Measurements from ENCODE around the gene ZBTB43. TPM values are rescaled to one million over a fixed set of nuclear protein-coding genes. Genes with fewer than 3 reads are reported as not detected.
A peak's percentile ranks its signal among the peaks of the same experiment; 100 is the strongest.
"Not testable (repeated sequence)": the region's sequence is repeated elsewhere in the genome, so short reads cannot be mapped to it uniquely, and the experiment has no call there.

ZBTB43 gene
- total and polyA plus RNA-seq, 2 donors, result 11.2 to 16.8 TPM

GRCh38 chr9:126781186-126782052, 23.4 kb upstream of the ZBTB43 start:
- DNase-seq (ENCODE audit: extremely low spot score), result peak; percentile 43
- 31% methylated on average over 29 of the region's 29 CpGs for WGBS
- H3K36me3 ChIP-seq (ENCODE audit: insufficient read depth), result no peaks in the 10 kb centered on the region
- no peak overlapping the region for H3K27ac ChIP-seq (ENCODE audit: low read depth)
- H3K4me3 ChIP-seq (ENCODE audit: low read depth, low read length), result no peak overlapping the region
- no peaks in the 10 kb centered on the region for H3K4me1 ChIP-seq (ENCODE audit: insufficient read depth)

- no peak overlapping the region for H3K4me3 ChIP-seq (ENCODE audit: low read depth, low read length)
- no peaks in the 10 kb centered on the region for H3K36me3 ChIP-seq (ENCODE audit: insufficient read depth)
- no peak for DNase-seq (ENCODE audit: extremely low spot score)
- WGBS, result 36% methylated on average over 4 of the region's 4 CpGs
- no peaks in the 10 kb centered on the region for H3K4me1 ChIP-seq (ENCODE audit: insufficient read depth)
- H3K27ac ChIP-seq (ENCODE audit: low read depth), result no peak overlapping the region
Measured at GRCh38 chr9:126782053-126782388, 22.8 kb upstream of the ZBTB43 start.

GRCh38 chr9:126783949-126784348, 20.9 kb upstream of the ZBTB43 start:
- Histone ChIP-seq H3K4me3 (ENCODE audit: low read depth, low read length) (no peak overlapping the region), H3K36me3 (ENCODE audit: insufficient read depth) (no peaks in the 10 kb centered on the region), H3K27ac (ENCODE audit: low read depth) (no peak overlapping the region), H3K4me1 (ENCODE audit: insufficient read depth) (no peaks in the 10 kb centered on the region)
- no peak for DNase-seq (ENCODE audit: extremely low spot score)
- 59% methylated on average over 1 of the region's 1 CpG for WGBS

DNA sequence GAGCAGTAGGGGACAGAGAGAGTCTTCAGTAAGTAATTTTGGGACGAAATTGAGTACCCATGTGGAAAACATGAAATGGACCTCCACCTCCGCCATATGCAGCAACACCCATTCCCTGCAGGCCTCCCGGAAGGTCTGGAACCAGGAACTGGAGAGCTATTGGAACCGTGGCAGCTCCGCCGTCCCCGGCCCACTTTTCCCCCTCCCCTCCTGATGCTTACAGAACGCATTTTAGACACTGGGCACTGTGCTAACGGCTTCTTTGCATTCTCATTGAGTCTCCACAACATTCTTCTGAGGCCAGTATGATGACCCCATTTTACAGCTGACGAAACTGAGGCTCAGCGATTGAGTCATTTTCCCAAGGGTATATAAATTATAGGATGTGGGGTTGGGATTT, 20.4 kb upstream of the ZBTB43 start:
- DNase-seq (ENCODE audit: extremely low spot score), result no peak
- Histone ChIP-seq H3K4me3 (ENCODE audit: low read depth, low read length) (no peak overlapping the region), H3K4me1 (ENCODE audit: insufficient read depth) (no peaks in the 10 kb centered on the region), H3K36me3 (ENCODE audit: insufficient read depth) (no peaks in the 10 kb centered on the region), H3K27ac (ENCODE audit: low read depth) (no peak overlapping the region)
- 94% methylated on average over 11 of the region's 11 CpGs for WGBS

DNA sequence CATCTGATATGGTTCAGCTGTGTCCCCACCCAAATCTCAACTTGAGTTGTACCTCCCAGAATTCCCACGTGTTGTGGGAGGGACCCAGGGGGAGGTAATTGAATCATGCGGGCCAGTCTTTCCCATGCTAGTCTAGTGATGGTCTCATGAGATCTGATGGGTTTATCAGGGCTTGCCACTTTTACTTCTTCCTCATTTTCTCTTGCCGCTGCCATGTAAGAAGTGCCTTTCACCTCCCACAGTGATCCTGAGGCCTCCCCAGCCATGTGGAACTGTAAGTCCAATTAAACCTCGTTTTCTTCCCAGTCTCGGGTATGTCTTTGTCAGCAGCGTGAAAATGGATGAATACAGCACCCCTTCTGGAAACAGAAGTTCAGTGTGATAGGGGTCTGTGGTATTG, 20.0 kb upstream of the ZBTB43 start:
- not testable (repeated sequence) for H3K4me3 ChIP-seq (ENCODE audit: low read depth, low read length); DNase-seq (ENCODE audit: extremely low spot score); H3K4me1 ChIP-seq (ENCODE audit: insufficient read depth); H3K36me3 ChIP-seq (ENCODE audit: insufficient read depth); H3K27ac ChIP-seq (ENCODE audit: low read depth)
- 83% methylated on average over 6 of the region's 6 CpGs for WGBS

GRCh38 chr9:126788046-126788445, 16.8 kb upstream of the ZBTB43 start:
- 8% methylated on average over 2 of the region's 2 CpGs for WGBS
- no peak overlapping the region for H3K27ac ChIP-seq (ENCODE audit: low read depth)

GRCh38 chr9:126788634-126789349, 16.0 kb upstream of the ZBTB43 start:
- Histone ChIP-seq H3K4me1 (ENCODE audit: insufficient read depth) (no peaks in the 10 kb centered on the region), H3K36me3 (ENCODE audit: insufficient read depth) (no peaks in the 10 kb centered on the region), H3K27ac (ENCODE audit: low read depth) (no peak overlapping the region), H3K4me3 (ENCODE audit: low read depth, low read length) (no peak overlapping the region)
- DNase-seq (ENCODE audit: extremely low spot score), result no peak
- 74% methylated on average over 9 of the region's 9 CpGs for WGBS

More at GRCh38 chr9:126788046-126788445, 16.8 kb upstream of the ZBTB43 start:
- no peak for DNase-seq (ENCODE audit: extremely low spot score)
- no peak overlapping the region for H3K4me3 ChIP-seq (ENCODE audit: low read depth, low read length)
- no peaks in the 10 kb centered on the region for H3K36me3 ChIP-seq (ENCODE audit: insufficient read depth)
- H3K4me1 ChIP-seq (ENCODE audit: insufficient read depth), result no peaks in the 10 kb centered on the region

DNA sequence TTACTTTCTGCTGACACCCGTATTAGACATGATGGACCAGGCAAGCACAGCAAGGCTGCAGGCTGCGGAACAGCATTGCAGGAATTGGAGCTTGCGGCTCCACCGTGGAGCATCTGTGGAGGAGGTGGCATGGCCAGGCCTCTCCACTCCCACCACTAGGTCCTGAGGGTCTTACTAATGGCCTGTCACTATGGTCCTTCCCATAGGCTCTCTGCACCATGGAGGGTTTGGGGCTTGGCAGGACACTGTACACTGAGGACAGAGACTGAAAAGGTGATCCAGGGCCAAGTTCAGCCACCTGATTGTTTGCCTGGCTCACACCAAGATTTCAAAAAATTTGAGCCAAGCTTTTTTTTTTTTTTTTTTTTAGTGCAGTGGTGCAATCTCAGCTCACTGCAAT, 14.3 kb upstream of the ZBTB43 start:
- Histone ChIP-seq H3K36me3 (ENCODE audit: insufficient read depth) (no peaks in the 10 kb centered on the region), H3K4me3 (ENCODE audit: low read depth, low read length) (no peak overlapping the region), H3K27ac (ENCODE audit: low read depth) (no peak overlapping the region), H3K4me1 (ENCODE audit: insufficient read depth) (no peaks in the 10 kb centered on the region)
- no peak for DNase-seq (ENCODE audit: extremely low spot score)
- WGBS, result 83% methylated on average over 4 of the region's 4 CpGs

- no peaks in the 10 kb centered on the region for H3K36me3 ChIP-seq (ENCODE audit: insufficient read depth)
- no peak overlapping the region for H3K4me3 ChIP-seq (ENCODE audit: low read depth, low read length)
- WGBS, result 58% methylated on average over 9 of the region's 9 CpGs
- DNase-seq (ENCODE audit: extremely low spot score), result no peak
- H3K4me1 ChIP-seq (ENCODE audit: insufficient read depth), result no peaks in the 10 kb centered on the region
- H3K27ac ChIP-seq (ENCODE audit: low read depth), result no peak overlapping the region
Measured at GRCh38 chr9:126791406-126792230, 13.2 kb upstream of the ZBTB43 start.

GRCh38 chr9:126793686-126794417, 11.0 kb upstream of the ZBTB43 start:
- Histone ChIP-seq H3K4me1 (ENCODE audit: insufficient read depth) (no peaks in the 10 kb centered on the region), H3K27ac (ENCODE audit: low read depth) (no peak overlapping the region), H3K36me3 (ENCODE audit: insufficient read depth) (no peaks in the 10 kb centered on the region), H3K4me3 (ENCODE audit: low read depth, low read length) (no peak overlapping the region)
- 76% methylated on average over 10 of the region's 10 CpGs for WGBS
- DNase-seq (ENCODE audit: extremely low spot score), result no peak

DNA sequence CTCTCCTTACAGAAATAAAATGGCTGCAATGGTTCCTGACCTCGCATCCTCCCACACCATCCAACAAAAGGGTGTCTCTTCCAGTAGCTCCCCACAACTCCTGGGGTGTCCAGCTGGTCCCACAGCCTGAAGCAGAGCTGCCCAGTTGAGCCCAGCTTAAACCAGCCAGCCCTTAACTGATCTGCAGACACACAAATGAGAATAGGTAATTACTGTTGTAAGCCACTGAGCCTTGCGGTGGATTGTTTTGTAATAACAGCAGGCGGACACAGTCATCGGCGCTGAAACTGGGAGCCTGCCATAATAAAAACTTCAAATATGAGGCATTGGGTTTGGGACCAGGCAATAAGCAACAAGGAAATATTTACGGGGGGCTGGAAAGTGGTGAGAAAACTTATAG, 10.4 kb upstream of the ZBTB43 start:
- Histone ChIP-seq H3K27ac (ENCODE audit: low read depth) (no peak overlapping the region), H3K4me3 (ENCODE audit: low read depth, low read length) (no peak overlapping the region), H3K4me1 (ENCODE audit: insufficient read depth) (no peaks in the 10 kb centered on the region), H3K36me3 (ENCODE audit: insufficient read depth) (no peaks in the 10 kb centered on the region)
- no peak for DNase-seq (ENCODE audit: extremely low spot score)
- 74% methylated on average over 6 of the region's 6 CpGs for WGBS

DNA sequence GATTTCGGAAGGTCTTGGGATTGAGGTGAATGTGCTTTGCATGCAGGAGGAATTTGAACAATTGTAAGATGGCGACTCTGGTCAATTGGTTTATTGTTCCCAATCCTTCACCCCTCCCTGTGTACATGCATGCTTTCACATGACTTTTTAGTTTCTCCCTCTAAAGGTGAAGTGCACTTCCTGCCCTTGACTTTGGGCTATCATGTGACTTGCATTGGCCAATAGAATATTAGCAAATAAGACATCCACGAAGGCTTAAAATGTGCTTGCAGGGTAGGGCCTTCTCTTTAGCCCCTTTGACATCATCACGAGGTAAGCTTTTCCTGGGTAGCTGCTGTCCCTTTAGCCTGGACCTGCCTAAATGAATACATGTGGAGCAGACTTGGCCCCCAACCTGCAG, 8.1 kb upstream of the ZBTB43 start:
- H3K36me3 ChIP-seq (ENCODE audit: insufficient read depth), result no peaks in the 10 kb centered on the region
- H3K4me3 ChIP-seq (ENCODE audit: low read depth, low read length), result no peak overlapping the region
- WGBS, result 76% methylated on average over 4 of the region's 4 CpGs
- no peaks in the 10 kb centered on the region for H3K4me1 ChIP-seq (ENCODE audit: insufficient read depth)
- H3K27ac ChIP-seq (ENCODE audit: low read depth), result no peak overlapping the region
- DNase-seq (ENCODE audit: extremely low spot score), result no peak

GRCh38 chr9:126797903-126798302, 6.9 kb upstream of the ZBTB43 start:
- 77% methylated on average over 2 of the region's 2 CpGs for WGBS
- Histone ChIP-seq H3K27ac (ENCODE audit: low read depth) (no peak overlapping the region), H3K4me1 (ENCODE audit: insufficient read depth) (no peaks in the 10 kb centered on the region), H3K4me3 (ENCODE audit: low read depth, low read length) (no peak overlapping the region), H3K36me3 (ENCODE audit: insufficient read depth) (no peaks in the 10 kb centered on the region)
- no peak for DNase-seq (ENCODE audit: extremely low spot score)
